Measurements from ENCODE around the gene NRXN3.

Gene NRXN3

GRCh38 chr14:79820866-79821535, 1650.8 kb downstream of the NRXN3 start:
- no peak for DNase-seq (ENCODE audit: extremely low read depth in 1 of 2, low read depth in 1 of 2)

GRCh38 chr14:79822034-79822433, 1651.9 kb downstream of the NRXN3 start:
- no peak for DNase-seq (ENCODE audit: extremely low read depth in 1 of 2, low read depth in 1 of 2)

GRCh38 chr14:79825046-79825521, 1654.9 kb downstream of the NRXN3 start:
- no peak for DNase-seq (ENCODE audit: extremely low read depth in 1 of 2, low read depth in 1 of 2)

- DNase-seq (ENCODE audit: extremely low read depth in 1 of 2, low read depth in 1 of 2) = no peak
Observed at GRCh38 chr14:79826362-79826761, 1656.2 kb downstream of the NRXN3 start.

GRCh38 chr14:79829405-79830166, 1659.4 kb downstream of the NRXN3 start:
- no peak for DNase-seq (ENCODE audit: extremely low read depth in 1 of 2, low read depth in 1 of 2)

GRCh38 chr14:79831195-79831892, 1661.2 kb downstream of the NRXN3 start:
- DNase-seq (ENCODE audit: extremely low read depth in 1 of 2, low read depth in 1 of 2) = no peak

- DNase-seq (ENCODE audit: extremely low read depth in 1 of 2, low read depth in 1 of 2) = no peak
Observed at GRCh38 chr14:79833781-79834180, 1663.6 kb downstream of the NRXN3 start.

- DNase-seq (ENCODE audit: extremely low read depth in 1 of 2, low read depth in 1 of 2) = no peak
Observed at GRCh38 chr14:79834868-79835267, 1664.7 kb downstream of the NRXN3 start.

- DNase-seq (ENCODE audit: extremely low read depth in 1 of 2, low read depth in 1 of 2) = no peak
Observed at GRCh38 chr14:79836577-79836976, 1666.4 kb downstream of the NRXN3 start.

GRCh38 chr14:79837699-79838098, 1667.5 kb downstream of the NRXN3 start:
- no peak for DNase-seq (ENCODE audit: extremely low read depth in 1 of 2, low read depth in 1 of 2)

- no peak for DNase-seq (ENCODE audit: extremely low read depth in 1 of 2, low read depth in 1 of 2)
Observed at GRCh38 chr14:79840103-79840502, 1669.9 kb downstream of the NRXN3 start.

- DNase-seq (ENCODE audit: extremely low read depth in 1 of 2, low read depth in 1 of 2) = no peak
Observed at GRCh38 chr14:79840831-79841230, 1670.7 kb downstream of the NRXN3 start.

GRCh38 chr14:79841433-79841832, 1671.3 kb downstream of the NRXN3 start:
- DNase-seq (ENCODE audit: extremely low read depth in 1 of 2, low read depth in 1 of 2) = no peak

- DNase-seq (ENCODE audit: extremely low read depth in 1 of 2, low read depth in 1 of 2) = no peak
Observed at GRCh38 chr14:79842270-79842669, 1672.1 kb downstream of the NRXN3 start.

GRCh38 chr14:79852950-79853744, 1683.0 kb downstream of the NRXN3 start:
- no peak for DNase-seq (ENCODE audit: extremely low read depth in 1 of 2, low read depth in 1 of 2)

- no peak for DNase-seq (ENCODE audit: extremely low read depth in 1 of 2, low read depth in 1 of 2)
Observed at GRCh38 chr14:79855789-79856188, 1685.6 kb downstream of the NRXN3 start.

GRCh38 chr14:79856381-79856780, 1686.2 kb downstream of the NRXN3 start:
- DNase-seq (ENCODE audit: extremely low read depth in 1 of 2, low read depth in 1 of 2) = no peak

GRCh38 chr14:79861111-79861510, 1690.9 kb downstream of the NRXN3 start:
- no peak for DNase-seq (ENCODE audit: extremely low read depth in 1 of 2, low read depth in 1 of 2)

GRCh38 chr14:79862045-79862444, 1691.9 kb downstream of the NRXN3 start:
- no peak for DNase-seq (ENCODE audit: extremely low read depth in 1 of 2, low read depth in 1 of 2)

- DNase-seq (ENCODE audit: extremely low read depth in 1 of 2, low read depth in 1 of 2) = no peak
Observed at GRCh38 chr14:79871136-79871535, 1701.0 kb downstream of the NRXN3 start.

GRCh38 chr14:79878229-79878628, 1708.1 kb downstream of the NRXN3 start:
- DNase-seq (ENCODE audit: extremely low read depth in 1 of 2, low read depth in 1 of 2) = no peak
